Measurements from ENCODE around the gene BTF3.
"Not testable (repeated sequence)": the region's sequence is repeated elsewhere in the genome, so short reads cannot be mapped to it uniquely, and the experiment has no call there.

Gene BTF3

GRCh38 chr5:73498057-73498992 is at the start of gene BTF3:
Gene BTF3 (plus strand): TSS chr5:73498442. CDS start chr5:73498668, 226 bp downstream.
- DNase-seq, result peak; percentile 93

GRCh38 chr5:73448463-73449136 is 49.6 kb upstream of the BTF3 start, which contains the start of gene FOXD1:
Gene FOXD1 (minus strand): TSS chr5:73448777. CDS start chr5:73448362, 415 bp downstream.
- DNase-seq, result no peak

- no peak for DNase-seq
These were observed 48.1 kb upstream of the BTF3 start for GRCh38 chr5:73450137-73450536.

DNA sequence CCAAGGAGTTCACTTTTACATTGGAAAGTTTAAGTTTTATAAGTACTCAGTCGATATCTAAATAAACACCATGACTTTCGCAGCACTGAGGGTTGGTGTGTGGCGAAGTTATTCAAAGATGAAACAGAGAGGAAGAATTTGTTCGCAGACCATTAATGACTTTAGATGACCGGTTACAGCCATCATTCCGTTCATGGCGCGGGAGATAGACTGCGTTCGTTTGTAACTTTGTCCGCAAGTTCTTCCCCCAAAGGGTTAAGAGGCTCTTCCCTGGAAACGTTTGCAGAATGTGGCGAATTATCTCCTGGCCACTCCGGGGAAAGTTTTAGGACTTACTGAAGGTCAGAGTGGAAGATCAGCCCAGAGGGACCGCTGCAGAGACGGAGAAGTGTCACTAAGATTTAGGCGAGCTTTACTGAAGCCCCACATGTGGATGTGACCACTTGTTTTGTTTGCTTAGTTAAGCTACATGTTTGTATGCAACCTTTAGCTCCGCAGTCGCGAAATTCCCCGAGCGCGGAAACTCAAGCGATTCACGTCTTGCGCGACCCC is 47.5 kb upstream of the BTF3 start:
- no peak for DNase-seq

DNA sequence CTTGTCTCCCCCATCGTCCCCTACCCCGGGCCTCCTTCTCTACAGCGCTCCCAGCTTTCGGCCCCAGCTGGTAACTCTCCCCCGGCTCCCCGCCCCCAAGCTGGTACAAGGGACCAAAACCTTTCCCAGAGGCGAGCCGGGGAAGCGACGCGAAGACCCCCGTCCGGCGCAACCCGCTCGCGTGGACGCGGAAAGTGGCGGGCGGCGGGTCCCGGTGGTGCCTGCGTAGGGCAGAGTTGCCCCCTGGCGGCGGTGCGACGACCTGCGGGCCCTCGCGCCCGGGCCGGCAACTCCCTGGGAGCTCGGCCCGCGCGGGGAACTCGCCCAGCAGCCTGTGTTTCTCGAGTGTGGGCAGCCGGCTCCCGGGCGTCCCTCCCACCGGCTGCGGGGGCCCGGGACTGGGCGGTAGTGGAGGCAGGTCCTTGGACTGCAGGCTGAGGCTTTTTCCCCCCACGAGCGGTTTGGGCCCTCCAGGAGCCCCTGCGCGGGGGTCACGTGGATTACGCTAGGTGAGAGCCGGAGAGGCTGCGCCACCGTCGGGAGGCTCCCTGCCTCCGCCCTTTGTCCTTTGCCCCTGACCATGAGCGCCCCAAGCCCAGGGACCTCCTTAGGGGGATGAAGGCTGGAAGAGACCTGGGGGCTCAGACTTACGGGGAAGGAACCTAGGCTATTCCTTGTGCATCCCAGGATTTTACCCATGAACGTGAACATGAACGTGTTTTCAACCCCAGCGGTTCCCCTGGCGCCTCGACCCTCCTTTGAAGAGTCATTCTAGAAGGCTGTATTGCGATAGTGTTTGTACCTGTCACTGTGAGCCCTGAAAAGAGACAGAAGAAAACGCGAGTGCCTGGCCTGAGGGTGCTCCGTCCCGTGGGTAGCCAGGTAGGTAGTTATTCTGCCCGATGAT is 46.8 kb upstream of the BTF3 start:
- peak; percentile 45 for DNase-seq

GRCh38 chr5:73452215-73452614 is 46.0 kb upstream of the BTF3 start:
- no peak for DNase-seq

DNA sequence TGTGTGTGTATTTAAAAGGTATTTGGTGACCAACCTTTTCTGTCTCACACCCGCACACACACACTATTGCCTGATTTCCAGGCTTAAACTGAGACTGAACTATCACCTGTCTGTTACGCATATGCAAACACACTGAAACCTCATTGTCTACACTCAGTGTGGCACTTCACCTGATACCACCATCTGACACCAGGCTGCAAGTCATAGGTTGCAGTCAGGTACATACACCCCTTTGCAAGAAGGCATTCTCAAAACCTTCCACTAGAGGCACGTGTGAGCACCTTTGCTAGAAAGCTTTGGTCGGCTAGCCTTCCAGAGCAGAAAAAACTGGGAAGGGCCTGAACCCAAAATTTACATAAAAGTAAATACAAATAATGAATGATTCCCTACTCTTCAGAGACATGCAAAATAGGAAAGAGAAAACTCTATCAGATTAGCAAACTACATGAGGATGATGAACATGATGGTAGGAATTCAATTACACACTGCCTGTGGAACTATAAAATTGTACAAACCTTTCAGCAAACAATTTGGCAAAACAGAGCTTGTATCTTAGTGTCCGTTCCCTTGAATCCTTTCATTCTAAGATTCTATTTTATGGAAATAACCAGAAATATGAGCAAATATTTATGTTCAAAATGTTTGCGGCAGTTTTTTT is 43.7 kb upstream of the BTF3 start:
- DNase-seq, result peak; percentile 34

DNA sequence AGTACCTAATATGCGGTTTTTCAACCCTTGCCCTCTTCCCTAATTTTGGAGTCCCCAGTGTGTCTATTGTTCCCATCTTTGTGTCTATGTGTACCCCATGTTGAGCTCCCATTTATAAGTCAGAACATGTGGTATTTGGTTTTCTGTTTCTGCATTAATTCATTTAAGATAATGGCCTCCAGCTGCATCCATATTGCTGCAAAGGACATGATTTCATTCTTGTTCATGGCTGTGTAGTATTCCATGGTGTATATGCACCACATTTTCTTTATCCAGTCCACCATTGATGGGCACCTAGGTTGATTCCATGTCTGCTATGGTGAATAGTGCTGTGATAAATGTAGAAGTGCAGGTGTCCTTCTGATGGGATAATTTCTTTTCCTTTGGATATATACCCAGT is 41.8 kb upstream of the BTF3 start:
- not testable (repeated sequence) for DNase-seq

DNA sequence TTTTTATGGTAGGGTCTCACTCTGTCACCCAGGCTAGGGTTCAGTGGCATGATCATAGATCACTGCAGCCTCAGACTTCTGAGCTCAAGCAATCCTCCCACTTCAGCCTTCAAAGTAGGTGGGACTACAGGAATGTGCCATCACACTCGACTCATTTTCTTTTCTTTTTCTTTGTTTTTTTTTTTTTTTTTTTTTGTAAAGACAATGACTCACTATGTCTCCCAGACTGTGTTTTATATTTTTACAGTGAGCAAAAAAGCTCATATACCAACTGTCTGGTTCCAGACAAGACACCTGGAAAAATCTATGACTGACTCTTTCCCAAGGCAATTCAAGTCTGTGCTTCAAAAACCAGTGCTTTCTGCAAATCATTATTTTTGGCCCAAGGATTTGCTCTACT is 38.9 kb upstream of the BTF3 start:
- no peak for DNase-seq

GRCh38 chr5:73460133-73460532 is 38.1 kb upstream of the BTF3 start:
- no peak for DNase-seq

DNA sequence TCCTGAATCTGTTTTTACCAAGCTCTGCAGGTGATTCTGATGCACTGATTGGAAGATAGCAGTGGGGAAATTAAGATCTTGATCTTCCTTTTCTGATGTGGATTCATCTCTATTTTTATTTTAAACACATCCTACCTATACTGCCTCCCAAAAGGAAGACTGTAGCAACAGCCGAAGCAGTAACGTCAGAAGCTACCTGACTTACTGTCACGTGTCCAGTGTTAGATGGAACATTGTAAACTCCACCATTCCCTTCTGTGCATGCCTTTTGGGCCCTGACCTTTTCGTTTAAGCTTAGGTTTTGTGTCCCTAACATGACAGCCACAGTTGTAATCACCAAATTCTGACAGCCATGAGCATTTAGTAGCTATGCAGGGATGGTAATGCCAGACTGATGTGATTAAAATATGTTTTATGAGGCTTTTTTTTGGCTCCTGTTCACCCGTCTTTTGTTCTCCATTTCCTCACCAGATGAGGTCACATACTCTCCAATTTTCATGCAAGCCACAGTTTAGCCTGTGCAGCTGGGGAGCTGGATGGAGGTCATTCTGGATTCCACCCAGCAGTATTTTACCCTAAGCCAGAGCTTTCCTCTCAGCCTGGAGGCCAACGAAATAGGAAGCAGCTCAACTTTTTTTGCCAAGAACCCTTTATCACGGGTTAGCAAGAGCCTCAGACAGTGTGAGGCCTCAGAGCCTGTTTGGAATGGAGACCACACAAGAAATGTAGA is 34.1 kb upstream of the BTF3 start:
- no peak for DNase-seq

GRCh38 chr5:73468638-73469037 is 29.6 kb upstream of the BTF3 start:
- not testable (repeated sequence) for DNase-seq

- no peak for DNase-seq
These were observed 28.4 kb upstream of the BTF3 start for GRCh38 chr5:73469878-73470277.

GRCh38 chr5:73471654-73472053 is 26.6 kb upstream of the BTF3 start:
- DNase-seq, result no peak

- no peak for DNase-seq
These were observed 26.1 kb upstream of the BTF3 start for GRCh38 chr5:73472116-73472515.

- no peak for DNase-seq
These were observed 17.7 kb upstream of the BTF3 start for GRCh38 chr5:73480500-73480899.

- no peak for DNase-seq
These were observed 15.7 kb upstream of the BTF3 start for GRCh38 chr5:73482383-73483136.

GRCh38 chr5:73483676-73484075 is 14.6 kb upstream of the BTF3 start:
- DNase-seq, result no peak

- DNase-seq, result no peak
These were observed 13.7 kb upstream of the BTF3 start for GRCh38 chr5:73484511-73484910.

GRCh38 chr5:73485715-73486114 is 12.5 kb upstream of the BTF3 start:
- DNase-seq, result no peak

All from GDM1 (cell line).